GM23338 (cell line): Measurements from ENCODE around the gene MLH1. TPM values are rescaled to one million over a fixed set of nuclear protein-coding genes. Genes with fewer than 3 reads are reported as not detected.

Source experiments
- ATAC-seq: fragments of 200-7000 bp; cut with Tn5 transposase; 3 replicates; pipeline ENCODE4 v1.9.1; 2020
- DNase-seq: peaks from one replicate; pipeline ENCODE4 v3.0.0-alpha.2; 2015; ENCODE audit warnings: low spot score
- H2AFZ ChIP-seq: fragments of 200-600 bp; sonication (generic); 2 replicates; pipeline ENCODE4 v1.8.0; 2016; ENCODE audit warnings: antibody characterized with exemption, mild to moderate bottlenecking, moderate library complexity
- H3F3A ChIP-seq: fragments of 200-600 bp; sonication (generic); replicated peaks from 2 replicates; pipeline ENCODE4 v1.8.0; 2017; ENCODE audit warnings: antibody characterized with exemption, mixed run types, low read depth
- H3K27ac ChIP-seq: fragments of 200-600 bp; sonication (generic); 2 replicates; pipeline ENCODE4 v1.6.1; 2016; ENCODE audit warnings: low read depth
- H3K27me3 ChIP-seq: fragments of 200-600 bp; sonication (generic); 2 replicates; pipeline ENCODE4 v1.8.0; 2016; ENCODE audit warnings: mild to moderate bottlenecking, mixed run types, moderate library complexity; ENCODE audit not compliant: insufficient read depth
- H3K36me3 ChIP-seq: fragments of 200-600 bp; sonication (generic); 2 replicates; pipeline ENCODE4 v1.8.0; 2016; ENCODE audit warnings: mild to moderate bottlenecking; ENCODE audit not compliant: insufficient read depth
- H3K4me1 ChIP-seq: fragments of 200-600 bp; sonication (generic); 2 replicates; pipeline ENCODE4 v1.8.0; 2016; ENCODE audit warnings: mild to moderate bottlenecking, moderate library complexity; ENCODE audit not compliant: insufficient read depth
- H3K4me2 ChIP-seq: fragments of 200-600 bp; sonication (generic); 2 replicates; pipeline ENCODE4 v1.7.1; 2017; ENCODE audit warnings: mixed run types
- H3K4me3 ChIP-seq: fragments of 200-600 bp; sonication (generic); 2 replicates; pipeline ENCODE4 v1.6.1; 2016; ENCODE audit warnings: mixed run types
- H3K79me2 ChIP-seq: fragments of 200-600 bp; sonication (generic); replicated peaks from 2 replicates; pipeline ENCODE4 v1.8.0; 2017; ENCODE audit warnings: mild to moderate bottlenecking; ENCODE audit not compliant: insufficient read depth
- H3K9me2 ChIP-seq: fragments of 200-600 bp; sonication (generic); 2 replicates; pipeline ENCODE4 v1.8.0; 2017; ENCODE audit not compliant: insufficient read depth
- H4K20me1 ChIP-seq: fragments of 200-600 bp; sonication (generic); replicated peaks from 2 replicates; pipeline ENCODE4 v1.8.0; 2017; ENCODE audit warnings: mild to moderate bottlenecking; ENCODE audit not compliant: insufficient read depth
- H3K27ac Mint-ChIP-seq: 2 replicates; pipeline ENCODE4 v1.8.0; 2020; ENCODE audit warnings: inconsistent platforms, mild to moderate bottlenecking, moderate library complexity, mixed read lengths
- H3K27me3 Mint-ChIP-seq: 3 replicates; pipeline ENCODE4 v1.8.0; 2022; ENCODE audit warnings: low read depth, mild to moderate bottlenecking, moderate library complexity, mixed read lengths, inconsistent platforms; ENCODE audit not compliant: insufficient read depth, poor library complexity
- H3K36me3 Mint-ChIP-seq: 3 replicates; pipeline ENCODE4 v1.8.0; 2021; ENCODE audit warnings: low read depth, mild to moderate bottlenecking, inconsistent platforms, moderate library complexity, mixed read lengths
- H3K4me1 Mint-ChIP-seq: 3 replicates; pipeline ENCODE4 v1.8.0; 2020; ENCODE audit warnings: mild to moderate bottlenecking, inconsistent platforms, mixed read lengths
- H3K4me3 Mint-ChIP-seq: 3 replicates; pipeline ENCODE4 v1.8.0; 2021; ENCODE audit warnings: moderate library complexity, mild to moderate bottlenecking, inconsistent platforms, mixed read lengths
- H3K9me3 Mint-ChIP-seq: 3 replicates; pipeline ENCODE4 v1.8.0; 2020; ENCODE audit warnings: moderate library complexity, mild to moderate bottlenecking, inconsistent platforms, mixed read lengths
- CREB1 ChIP-seq: fragments of 250-450 bp; sonication (Bioruptor Pico); IDR thresholded peaks from 2 replicates; pipeline ENCODE4 v1.5.0; 2020; ENCODE audit warnings: low read depth, mild to moderate bottlenecking, moderate library complexity
- CTCF ChIP-seq, 2 experiments: fragments of 200-600 bp in 1 of 2; sonication (generic) in 1 of 2; conservative IDR thresholded peaks; 2 replicates each; pipeline versions ENCODE4 v1.5.1 to v1.6.1; 2016 to 2017; ENCODE audit warnings: antibody characterized with exemption in 2 of 2, low read depth in 2 of 2, mild to moderate bottlenecking in 2 of 2, moderate library complexity in 1 of 2
- ETS1 ChIP-seq: IDR thresholded peaks from 2 replicates; pipeline ENCODE4 v1.6.1; 2016; ENCODE audit warnings: antibody characterized with exemption
- EZH2 ChIP-seq: fragments of 200-600 bp; sonication (generic); IDR thresholded peaks from one replicate; pipeline ENCODE4 v1.8.0; 2017; ENCODE audit warnings: antibody characterized with exemption, mild to moderate bottlenecking, low read depth; ENCODE audit not compliant: unreplicated experiment
- EZH2phosphoT487 ChIP-seq: fragments of 200-600 bp; sonication (generic); IDR thresholded peaks from one replicate; pipeline ENCODE4 v1.8.1; 2018; ENCODE audit warnings: antibody characterized with exemption; ENCODE audit not compliant: unreplicated experiment
- JUNB ChIP-seq: IDR thresholded peaks from one replicate; pipeline ENCODE4 v1.6.1; 2016; ENCODE audit warnings: antibody characterized with exemption; ENCODE audit not compliant: unreplicated experiment
- NANOG ChIP-seq: IDR thresholded peaks from 2 replicates; pipeline ENCODE4 v1.6.1; 2016; ENCODE audit warnings: antibody characterized with exemption, borderline replicate concordance
- POLR2AphosphoS5 ChIP-seq: IDR thresholded peaks from 2 replicates; pipeline ENCODE4 v1.6.1; 2016; ENCODE audit warnings: antibody characterized with exemption, low read depth
- REST ChIP-seq: IDR thresholded peaks from one replicate; pipeline ENCODE4 v1.6.1; 2018; ENCODE audit warnings: antibody characterized with exemption; ENCODE audit not compliant: unreplicated experiment
- STAT1 ChIP-seq: IDR thresholded peaks from one replicate; pipeline ENCODE4 v1.6.1; 2016; ENCODE audit warnings: antibody characterized with exemption; ENCODE audit not compliant: unreplicated experiment
- ZNF114 ChIP-seq: fragments of 250-450 bp; sonication (Bioruptor Pico); IDR thresholded peaks from 2 replicates; pipeline ENCODE4 v1.5.0; 2020; ENCODE audit warnings: mild to moderate bottlenecking, moderate library complexity
- ZNF331 ChIP-seq: fragments of 250-450 bp; sonication (Bioruptor Pico); IDR thresholded peaks from 2 replicates; pipeline ENCODE4 v1.5.0; 2020; ENCODE audit warnings: low read depth, mild to moderate bottlenecking, moderate library complexity
- ZNF462 ChIP-seq: fragments of 250-450 bp; sonication (Bioruptor Pico); IDR thresholded peaks from 2 replicates; pipeline ENCODE4 v1.5.0; 2020; ENCODE audit warnings: mild to moderate bottlenecking, moderate library complexity
- polyA plus RNA-seq: library from polyadenylated mRNA; unstranded; fragments of >200 nt; fragmentation: Nextera tagmentation; extraction: Ambion mirVana; gene quantifications from 2 replicates; pipeline ENCODE4 v1.2.1, GENCODE V29; 2016
- total RNA-seq: library from RNA; depleted of rRNA; stranded (reverse); fragments of >200 nt; shearing (Covaris generic); gene quantifications from 2 replicates; pipeline ENCODE4 v1.2.3, GENCODE V29; 2014

Gene MLH1
- total and polyA plus RNA-seq, 2 experiments from 2014 or later: 31.7 to 58.0 TPM

GRCh38 chr3:37053337-37053736, 60.0 kb downstream of the MLH1 start:
- Mint-ChIP-seq H3K4me1 (no peaks in the 10 kb centered on the region), H3K27ac (no peak overlapping the region), H3K27me3 (peaks cover 2% of the 10 kb centered on the region), H3K4me3 (no peak overlapping the region), H3K36me3 (peaks cover 52% of the 10 kb centered on the region), H3K9me3 (no peaks in the 10 kb centered on the region)
- no peaks in the 10 kb centered on the region for H3K27me3 ChIP-seq
- H3K4me1 ChIP-seq: no peaks in the 10 kb centered on the region
- no peak for DNase-seq
- H4K20me1 ChIP-seq: no peaks in the 10 kb centered on the region
- TF ChIP-seq REST: no peak
- no peak for TF ChIP-seq STAT1
- no peak for TF ChIP-seq EZH2
- TF ChIP-seq JUNB: no peak
- TF ChIP-seq CREB1 (CRISPR knock-in tag): no peak
- no peak for TF ChIP-seq ZNF331
- no peak for TF ChIP-seq ZNF114 (CRISPR knock-in tag)
- TF ChIP-seq ZNF462 (CRISPR knock-in tag): no peak
- TF ChIP-seq ETS1: no peak
- no peak for TF ChIP-seq NANOG
- no peak for TF ChIP-seq EZH2phosphoT487
- no peak for TF ChIP-seq POLR2AphosphoS5
- no peak for TF ChIP-seq CTCF (conservative IDR thresholded peaks at IDR 0.05; ENCODE audit: low read depth in 2 of 2)
- no peak overlapping the region for H2AFZ ChIP-seq
- no peaks in the 10 kb centered on the region for H3K79me2 ChIP-seq
- peaks cover 45% of the 10 kb centered on the region for H3K36me3 ChIP-seq
- ATAC-seq: no peak
- no peak overlapping the region for H3K4me2 ChIP-seq
- no peaks in the 10 kb centered on the region for H3F3A ChIP-seq
- no peak overlapping the region for H3K4me3 ChIP-seq
- H3K9me2 ChIP-seq: no peaks in the 10 kb centered on the region
- no peak overlapping the region for H3K27ac ChIP-seq
